H9 (cell line): Measurements from ENCODE around the gene PRCC. TPM values are rescaled to one million over a fixed set of nuclear protein-coding genes. Genes with fewer than 3 reads are reported as not detected.

Experiments used
- DNase-seq: peaks from one replicate; pipeline ENCODE4 v3.0.0-alpha.2; 2017
- H2AFZ ChIP-seq: one replicate; pipeline ENCODE4 v1.6.1; 2013; ENCODE audit warnings: mild to moderate bottlenecking, low read length, control low read depth, moderate library complexity
- H2AK5ac ChIP-seq: 2 replicates; pipeline ENCODE4 v1.6.1; 2013; ENCODE audit warnings: low read length, control low read depth, mixed read lengths; ENCODE audit not compliant: insufficient read length
- H2BK120ac ChIP-seq: one replicate; pipeline ENCODE4 v1.6.1; 2013; ENCODE audit warnings: low read depth, mild to moderate bottlenecking, low read length, control low read depth, inconsistent platforms; ENCODE audit not compliant: poor library complexity, severe bottlenecking
- H2BK12ac ChIP-seq: 2 replicates; pipeline ENCODE4 v1.6.1; 2013; ENCODE audit warnings: low read length, control low read depth, mixed read lengths, low read depth; ENCODE audit not compliant: insufficient read length
- H2BK15ac ChIP-seq: 2 replicates; pipeline ENCODE4 v1.6.1; 2013; ENCODE audit warnings: low read depth, low read length, control low read depth
- H2BK20ac ChIP-seq: one replicate; pipeline ENCODE4 v1.6.1; 2013; ENCODE audit warnings: low read depth, mild to moderate bottlenecking, low read length, control low read depth, inconsistent platforms; ENCODE audit not compliant: poor library complexity, severe bottlenecking
- H2BK5ac ChIP-seq: 2 replicates; pipeline ENCODE4 v1.6.1; 2013; ENCODE audit warnings: low read length, control low read depth, mixed read lengths; ENCODE audit not compliant: insufficient read length
- H3K14ac ChIP-seq: 2 replicates; pipeline ENCODE4 v1.6.1; 2013; ENCODE audit warnings: low read length, control low read depth; ENCODE audit not compliant: insufficient read depth
- H3K18ac ChIP-seq: 2 replicates; pipeline ENCODE4 v1.6.1; 2013; ENCODE audit warnings: low read depth, mild to moderate bottlenecking, mixed read lengths, low read length, control low read depth; ENCODE audit not compliant: insufficient read length
- H3K23ac ChIP-seq: 2 replicates; pipeline ENCODE4 v1.6.1; 2013; ENCODE audit warnings: low read length, control low read depth, mixed read lengths, low read depth; ENCODE audit not compliant: insufficient read length
- H3K23me2 ChIP-seq: 2 replicates; pipeline ENCODE4 v1.6.1; 2013; ENCODE audit warnings: low read depth, mild to moderate bottlenecking, mixed read lengths, low read length, control low read depth; ENCODE audit not compliant: insufficient read length, poor library complexity, severe bottlenecking
- H3K27ac ChIP-seq: 2 replicates; pipeline ENCODE4 v1.5.1; 2013; ENCODE audit warnings: low read length, control low read depth, mixed read lengths, low read depth; ENCODE audit not compliant: insufficient read length
- H3K27me3 ChIP-seq: 2 replicates; pipeline ENCODE4 v1.6.1; 2013; ENCODE audit warnings: low read length, control low read depth, inconsistent platforms; ENCODE audit not compliant: insufficient read depth
- H3K4ac ChIP-seq: 2 replicates; pipeline ENCODE4 v1.6.1; 2013; ENCODE audit warnings: low read depth, mild to moderate bottlenecking, control low read depth, inconsistent platforms, low read length, moderate library complexity
- H3K4me1 ChIP-seq: 2 replicates; pipeline ENCODE4 v1.6.1; 2013; ENCODE audit warnings: low read length, control low read depth, inconsistent platforms; ENCODE audit not compliant: insufficient read depth
- H3K4me2 ChIP-seq: 2 replicates; pipeline ENCODE4 v1.6.1; 2013; ENCODE audit warnings: low read length, control low read depth, mixed read lengths; ENCODE audit not compliant: insufficient read length, insufficient read depth
- H3K56ac ChIP-seq: 2 replicates; pipeline ENCODE4 v1.6.1; 2013; ENCODE audit warnings: low read depth, mild to moderate bottlenecking, mixed read lengths, low read length, control low read depth; ENCODE audit not compliant: insufficient read length
- H3K79me1 ChIP-seq: 2 replicates; pipeline ENCODE4 v1.6.1; 2013; ENCODE audit warnings: low read depth, mild to moderate bottlenecking, moderate library complexity, low read length, control low read depth, inconsistent platforms; ENCODE audit not compliant: insufficient read depth, poor library complexity, severe bottlenecking
- H3K79me2 ChIP-seq: 2 replicates; pipeline ENCODE4 v1.6.1; 2013; ENCODE audit warnings: low read length, control low read depth, inconsistent platforms; ENCODE audit not compliant: insufficient read depth
- H3K9ac ChIP-seq: 2 replicates; pipeline ENCODE4 v1.6.1; 2013; ENCODE audit warnings: low read length, control low read depth, mixed read lengths; ENCODE audit not compliant: insufficient read length; ENCODE audit errors: extremely low read depth
- H3K9me3 ChIP-seq: one replicate; pipeline ENCODE4 v1.6.1; 2013; ENCODE audit warnings: low read depth, low read length, inconsistent platforms; ENCODE audit not compliant: control insufficient read depth
- H3T11ph ChIP-seq: one replicate; pipeline ENCODE4 v1.6.1; 2013; ENCODE audit warnings: mild to moderate bottlenecking, low read length, control low read depth, inconsistent platforms
- H4K20me1 ChIP-seq: one replicate; pipeline ENCODE4 v1.6.1; 2013; ENCODE audit not compliant: control insufficient read depth, insufficient read length, insufficient read depth
- H4K5ac ChIP-seq: 2 replicates; pipeline ENCODE4 v1.6.1; 2013; ENCODE audit warnings: low read depth, mild to moderate bottlenecking, mixed read lengths, low read length, control low read depth; ENCODE audit not compliant: insufficient read length
- H4K8ac ChIP-seq: replicated peaks from 2 replicates; pipeline ENCODE4 v1.6.1; 2013; ENCODE audit warnings: low read length, control low read depth, mixed read lengths, low read depth; ENCODE audit not compliant: insufficient read length
- H4K91ac ChIP-seq: 2 replicates; pipeline ENCODE4 v1.6.1; 2013; ENCODE audit warnings: low read depth, mild to moderate bottlenecking, moderate library complexity, mixed read lengths, low read length, control low read depth; ENCODE audit not compliant: insufficient read length
- H3K27ac Mint-ChIP-seq, 3 experiments: 2 replicates in 2 of 3; 3 replicates in 1 of 3; pipeline ENCODE4 v1.8.0; 2020 to 2021; ENCODE audit warnings: mixed read lengths in 3 of 3, mild to moderate bottlenecking in 1 of 3, moderate library complexity in 1 of 3
- H3K27me3 Mint-ChIP-seq: 2 replicates; pipeline ENCODE4 v1.8.0; 2021; ENCODE audit warnings: low read depth, mild to moderate bottlenecking, moderate library complexity, mixed read lengths
- H3K36me3 Mint-ChIP-seq, 3 experiments: 2 replicates in 2 of 3; 3 replicates in 1 of 3; pipeline ENCODE4 v1.8.0; 2020 to 2021; ENCODE audit warnings: low read depth in 3 of 3, mixed read lengths in 3 of 3; ENCODE audit not compliant: insufficient read depth in 1 of 3
- H3K4me1 Mint-ChIP-seq, 2 experiments: 2 replicates each; pipeline ENCODE4 v1.8.0; 2020; ENCODE audit warnings: mixed read lengths in 2 of 2
- H3K4me3 Mint-ChIP-seq, 2 experiments: 2 replicates in 1 of 2; 3 replicates in 1 of 2; pipeline ENCODE4 v1.8.0; 2020 to 2021; ENCODE audit warnings: mild to moderate bottlenecking in 2 of 2, mixed read lengths in 2 of 2, moderate library complexity in 1 of 2
- H3K9me3 Mint-ChIP-seq, 2 experiments: 2 replicates in 1 of 2; 3 replicates in 1 of 2; pipeline ENCODE4 v1.8.0; 2020; ENCODE audit warnings: mild to moderate bottlenecking in 2 of 2, mixed read lengths in 2 of 2, moderate library complexity in 1 of 2
- CTCF ChIP-seq: fragments of 200-600 bp; sonication (generic); conservative IDR thresholded peaks from 3 replicates; pipeline ENCODE4 v1.8.0; 2021; ENCODE audit warnings: antibody characterized with exemption, mild to moderate bottlenecking
- WGBS: extraction: QIAGEN DNeasy Blood & Tissue Kit; methylation state at CpG from one replicate; pipeline ENCODE4 v1.1.7; 2013; ENCODE audit warnings: missing lambda C conversion rate, low lambda C conversion rate, mixed read lengths; ENCODE audit not compliant: insufficient read length; ENCODE audit errors: extremely low coverage; 5-methylcytosine and 5-hydroxymethylcytosine counted together
- total RNA-seq: library from RNA; stranded (reverse); gene quantifications from 2 replicates; pipeline ENCODE4 v1.2.1, GENCODE V29; 2021

The PRCC gene
- total RNA-seq, 1 experiment from 2014 or later = 129 TPM

- Histone ChIP-seq H2BK20ac (no peak overlapping the region), H3K27me3 (no peaks in the 10 kb centered on the region), H2BK12ac (no peak overlapping the region), H4K91ac (no peak overlapping the region), H4K20me1 (no peaks in the 10 kb centered on the region), H3K18ac (no peak overlapping the region), H3K9ac (no peak overlapping the region), H3K14ac (no peak overlapping the region), H3K9me3 (no peaks in the 10 kb centered on the region), H2BK15ac (no peak overlapping the region), H3K4me1 (no peaks in the 10 kb centered on the region), H4K8ac (no peak overlapping the region), H3K27ac (no peak overlapping the region), H3K4me2 (no peak overlapping the region), H2AK5ac (no peak overlapping the region), H3K23me2 (no peaks in the 10 kb centered on the region), H3K79me1 (no peaks in the 10 kb centered on the region), H2BK120ac (no peak overlapping the region), H3K23ac (no peak overlapping the region), H3K4ac (no peak overlapping the region), H2AFZ (no peak overlapping the region), H3K79me2 (no peaks in the 10 kb centered on the region), H3T11ph (no peak overlapping the region), H3K56ac (no peak overlapping the region), H2BK5ac (no peak overlapping the region), H4K5ac (no peak overlapping the region)
- H3K4me1 Mint-ChIP-seq = no peaks in the 10 kb centered on the region
- H3K27ac Mint-ChIP-seq = no peak overlapping the region
- H3K9me3 Mint-ChIP-seq = no peaks in the 10 kb centered on the region
- WGBS = no CpG with 5 or more reads among the region's 5 CpGs
- no peak for TF ChIP-seq CTCF
- no peak overlapping the region for H3K4me3 Mint-ChIP-seq
- DNase-seq = no peak
- peaks cover 41 to 87% (median 73%) of the 10 kb centered on the region in 3 experiments; a peak in 6 of 7 replicates for H3K36me3 Mint-ChIP-seq
- H3K27me3 Mint-ChIP-seq = no peaks in the 10 kb centered on the region
Observed at GRCh38 chr1:156795374-156795733, 28.0 kb downstream of the PRCC start.
